ENCODE data around the gene CYP4B1. TPM values are rescaled to one million over a fixed set of nuclear protein-coding genes. Genes with fewer than 3 reads are reported as not detected.

The CYP4B1 gene
- total and polyA plus RNA-seq, 10 of the 15 experiments (the other 5 are each of a cell fraction or from before 2014, with no cell fraction given), result 0.38 TPM; not detected in 9

DNA sequence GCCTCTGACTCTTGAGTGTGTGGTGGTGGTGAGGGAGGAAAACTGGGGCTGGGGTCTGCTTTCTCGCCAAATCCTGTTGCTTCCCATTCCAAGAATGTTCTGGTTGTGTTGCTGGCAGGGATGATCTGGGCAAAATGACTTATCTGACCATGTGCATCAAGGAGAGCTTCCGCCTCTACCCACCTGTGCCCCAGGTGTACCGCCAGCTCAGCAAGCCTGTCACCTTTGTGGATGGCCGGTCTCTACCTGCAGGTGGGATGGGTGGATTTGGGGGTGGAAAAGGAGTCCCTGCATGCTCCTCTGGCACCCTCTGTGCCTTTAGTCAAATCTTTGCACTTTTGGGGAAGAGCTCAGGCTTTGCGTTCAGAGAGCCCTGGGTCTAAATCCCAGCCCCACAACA is 18.1 kb downstream of the CYP4B1 start (continued):
- no peak for TF ChIP-seq STAT3 (IDR thresholded peaks at IDR 0.05; ENCODE audit: low read depth, low read length)
- TF ChIP-seq NRF1 (conservative IDR thresholded peaks at IDR 0.05; ENCODE audit: low read depth, low read length), result no peak
- no peak for TF ChIP-seq BMI1 (IDR thresholded peaks at IDR 0.05; ENCODE audit: borderline replicate concordance)
- no peak for TF ChIP-seq ZBTB40 (IDR thresholded peaks at IDR 0.05; ENCODE audit: borderline replicate concordance)
- no peak for TF ChIP-seq ZNF592 (IDR thresholded peaks at IDR 0.05)
- TF ChIP-seq ZNF384 (IDR thresholded peaks at IDR 0.05; ENCODE audit: borderline replicate concordance, low read depth, low read length), result no peak
- TF ChIP-seq PKNOX1 (IDR thresholded peaks at IDR 0.05), result no peak

All from GM12878 (cell line).